ENCODE measurements around the gene WIPI1. TPM values are rescaled to one million over a fixed set of nuclear protein-coding genes. Genes with fewer than 3 reads are reported as not detected.

Gene WIPI1
- total RNA-seq, 1 experiment from 2014 or later, result 29.3 TPM

- TF ChIP-seq ATF3 (CRISPR knock-in tag; conservative IDR thresholded peaks at IDR 0.05) (no peak), NFYB (CRISPR knock-in tag; conservative IDR thresholded peaks at IDR 0.05; ENCODE audit: low read depth) (no peak), GTF2I (CRISPR knock-in tag; conservative IDR thresholded peaks at IDR 0.05) (no peak), E2F5 (CRISPR knock-in tag; IDR thresholded peaks at IDR 0.05) (no peak), ZNF423 (CRISPR knock-in tag; IDR thresholded peaks at IDR 0.05) (no peak), NFE2L1 (CRISPR knock-in tag; IDR thresholded peaks at IDR 0.05) (no peak), E2F1 (CRISPR knock-in tag; IDR thresholded peaks at IDR 0.05) (no peak), RELA (CRISPR knock-in tag; IDR thresholded peaks at IDR 0.05; ENCODE audit: borderline replicate concordance) (no peak), SMAD4 (CRISPR knock-in tag; IDR thresholded peaks at IDR 0.05) (no peak), ZNF671 (CRISPR knock-in tag; IDR thresholded peaks at IDR 0.05) (no peak)
Observed at GRCh38 chr17:68382582-68383085, 74.7 kb downstream of the WIPI1 start (continued).

GRCh38 chr17:68381076-68381900 is 76.0 kb downstream of the WIPI1 start:
- Mint-ChIP-seq H3K27ac (no peak overlapping the region; the same call in 1 of the 2 replicates), H3K9me3 (no peaks in the 10 kb centered on the region), H3K4me1 (peaks cover 29% of the 10 kb centered on the region), H3K4me3 (no peak overlapping the region), H3K36me3 (no peaks in the 10 kb centered on the region), H3K27me3 (ENCODE audit: low read depth) (no peaks in the 10 kb centered on the region; the same call in 1 of the 2 replicates)
- POLR2A ChIA-PET, result interaction anchor here (1.3 kb wide), 1 partner anchor 17 kb away, joined by 3 read pairs; no protein-coding TSS in a partner anchor
- DNase-seq (ENCODE audit: low spot score) (no peak), ATAC-seq (no peak)
- CTCF ChIA-PET, result interaction anchor here (1.0 to 1.6 kb wide), 2 partner anchors 17 to 44 kb away, joined by 3 to 6 read pairs; no protein-coding TSS in a partner anchor
- no peak for TF ChIP-seq SOX15 (CRISPR knock-in tag; IDR thresholded peaks at IDR 0.05)
- TF ChIP-seq ZNF512 (CRISPR knock-in tag; IDR thresholded peaks at IDR 0.05; ENCODE audit: borderline replicate concordance), result no peak
- no peak for TF ChIP-seq CBFB (CRISPR knock-in tag; IDR thresholded peaks at IDR 0.05; ENCODE audit: low read depth)
- TF ChIP-seq FOXP4 (CRISPR knock-in tag; IDR thresholded peaks at IDR 0.05), result no peak
- no peak for TF ChIP-seq E2F1 (CRISPR knock-in tag; IDR thresholded peaks at IDR 0.05)
- no peak for TF ChIP-seq IRF1 (CRISPR knock-in tag; IDR thresholded peaks at IDR 0.05)
- no peak for TF ChIP-seq HMGXB4 (CRISPR knock-in tag; IDR thresholded peaks at IDR 0.05)
- no peak for TF ChIP-seq ZNF263 (CRISPR knock-in tag; IDR thresholded peaks at IDR 0.05; ENCODE audit: low read depth)
- no peak for TF ChIP-seq AR (CRISPR knock-in tag; IDR thresholded peaks at IDR 0.05)
- TF ChIP-seq IRF2 (CRISPR knock-in tag; IDR thresholded peaks at IDR 0.05; ENCODE audit: borderline replicate concordance, low read depth), result no peak
- TF ChIP-seq TEAD1 (CRISPR knock-in tag; IDR thresholded peaks at IDR 0.05), result no peak
- no peak for TF ChIP-seq ZNF138 (CRISPR knock-in tag; conservative IDR thresholded peaks at IDR 0.05)
- no peak for TF ChIP-seq TCF7 (CRISPR knock-in tag; IDR thresholded peaks at IDR 0.05; ENCODE audit: low read depth)

Measured in WTC11 (cell line).